ENCODE data around the gene VENTX.

The VENTX gene

DNA sequence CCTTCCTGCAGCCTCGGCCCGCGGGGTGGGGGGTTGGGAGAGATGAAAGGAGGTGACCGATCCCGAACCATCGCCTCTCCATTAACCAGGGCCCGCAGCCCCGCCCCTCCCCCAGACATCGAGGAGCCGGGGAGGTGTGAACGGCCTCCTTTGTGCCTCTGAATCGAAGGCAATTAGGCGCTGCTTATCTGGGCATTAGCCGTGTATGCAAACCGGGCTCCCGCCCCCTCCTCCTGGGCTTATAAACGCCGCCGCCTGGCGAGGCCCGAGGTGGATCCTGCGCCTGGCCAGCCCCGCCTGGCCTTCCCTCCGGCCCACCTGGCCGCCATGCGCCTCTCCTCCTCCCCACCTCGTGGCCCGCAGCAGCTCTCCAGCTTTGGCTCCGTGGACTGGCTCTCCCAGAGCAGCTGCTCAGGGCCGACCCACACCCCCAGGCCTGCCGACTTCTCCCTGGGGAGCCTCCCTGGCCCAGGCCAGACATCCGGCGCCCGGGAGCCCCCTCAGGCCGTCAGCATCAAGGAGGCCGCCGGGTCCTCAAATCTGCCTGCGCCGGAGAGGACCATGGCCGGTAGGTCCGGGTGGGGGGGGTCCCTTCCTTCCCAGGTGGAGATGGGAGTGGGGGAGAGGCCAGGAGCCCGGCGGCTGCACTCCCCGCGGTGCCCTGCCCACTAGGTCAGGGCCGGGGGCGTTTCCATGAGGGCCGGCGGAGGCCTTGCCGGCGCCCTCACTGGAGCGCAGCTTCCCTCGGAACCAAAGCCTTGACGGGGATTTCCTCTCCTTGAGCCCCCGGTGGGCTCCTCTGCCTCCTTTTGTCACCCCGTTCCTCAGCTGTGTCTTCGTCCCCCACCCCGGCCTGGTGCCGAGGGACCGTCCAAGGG, at the start of gene VENTX:
Gene VENTX, plus strand, starts transcription at position 268 of the 878 bp plus-strand sequence. Its CDS starts 60 bp downstream, at position 328.
- no peak for DNase-seq (ENCODE audit: low spot score)

DNA sequence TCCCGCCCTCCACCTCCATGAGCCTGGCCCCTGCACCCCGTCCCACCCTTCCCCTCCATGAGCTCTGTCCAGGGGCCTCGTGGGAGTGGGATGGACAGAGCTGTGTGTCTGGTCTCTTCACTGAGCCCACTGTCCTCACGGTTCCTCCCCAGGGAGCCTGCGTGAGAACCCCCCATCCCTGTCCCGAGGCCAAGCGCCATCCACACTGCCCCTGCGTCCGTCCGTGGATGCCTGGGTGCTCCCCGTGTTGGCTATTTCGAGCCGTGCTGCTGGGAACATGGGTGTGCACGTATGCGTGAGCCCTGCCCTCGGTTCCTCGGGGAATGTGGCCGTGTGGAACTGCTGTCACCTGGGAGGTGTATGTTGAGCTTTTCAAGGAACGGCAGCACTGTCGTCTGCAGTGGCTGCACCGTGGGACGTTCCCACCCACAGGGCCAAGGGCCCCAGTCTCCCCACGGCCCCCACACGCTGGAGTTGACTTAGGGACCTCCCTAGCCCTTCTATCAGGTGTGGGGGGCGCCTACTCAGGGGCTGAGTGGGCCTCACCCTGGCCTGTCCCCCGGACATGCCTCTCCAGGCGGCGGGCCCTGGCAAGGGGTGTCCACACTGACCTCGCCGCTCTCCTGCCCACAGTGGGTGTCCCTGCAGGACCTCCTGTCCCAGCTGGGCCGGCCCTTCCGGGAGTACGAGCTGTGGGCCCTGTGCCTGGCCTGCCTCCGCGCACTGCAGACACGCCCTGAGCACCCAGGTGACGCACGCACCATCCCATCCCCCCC, 49.6 kb upstream of the VENTX start:
- no peak for DNase-seq (ENCODE audit: low spot score)

GRCh38 chr10:133189256-133189655, 48.4 kb upstream of the VENTX start:
- DNase-seq (ENCODE audit: low spot score): no peak

DNA sequence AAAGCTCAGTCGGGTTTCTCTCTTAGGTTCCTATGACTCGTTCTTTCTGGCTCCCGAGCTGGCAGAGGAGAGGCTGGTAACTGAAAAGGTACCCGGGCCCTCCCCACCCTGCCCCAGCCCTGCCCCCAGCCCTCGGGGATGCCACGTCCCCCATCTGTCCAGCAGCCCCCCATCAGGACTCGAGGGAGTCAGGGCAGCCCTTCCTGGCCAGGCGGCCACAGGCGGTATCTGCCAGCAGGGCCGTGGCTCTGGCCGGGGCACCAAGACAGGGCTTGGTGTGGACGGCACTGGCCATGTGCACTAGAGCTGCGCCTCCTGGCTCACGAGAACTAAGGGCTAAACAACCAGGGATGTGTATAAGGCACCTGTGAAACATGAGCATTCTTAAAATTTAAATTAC, 47.9 kb upstream of the VENTX start:
- DNase-seq (ENCODE audit: low spot score): no peak

DNA sequence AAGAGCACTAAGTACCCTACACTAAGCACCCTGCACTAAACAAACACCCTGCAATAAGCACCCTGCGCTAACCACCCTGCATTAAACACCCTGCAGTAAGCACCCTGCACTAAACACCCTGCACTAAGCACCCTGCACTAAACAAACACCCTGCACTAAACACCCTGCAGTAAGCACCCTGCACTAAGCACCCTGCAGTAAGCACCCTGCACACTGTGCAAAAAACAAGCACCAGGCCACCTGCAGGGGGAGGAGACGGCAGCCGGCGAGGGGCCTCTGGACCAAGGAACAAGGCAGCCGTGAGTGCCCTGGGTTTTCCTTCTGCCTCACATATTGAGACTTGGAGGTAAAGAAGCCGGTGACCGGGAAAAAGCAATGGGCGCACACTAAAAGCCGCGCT, 47.4 kb upstream of the VENTX start:
- no peak for DNase-seq (ENCODE audit: low spot score)

DNA sequence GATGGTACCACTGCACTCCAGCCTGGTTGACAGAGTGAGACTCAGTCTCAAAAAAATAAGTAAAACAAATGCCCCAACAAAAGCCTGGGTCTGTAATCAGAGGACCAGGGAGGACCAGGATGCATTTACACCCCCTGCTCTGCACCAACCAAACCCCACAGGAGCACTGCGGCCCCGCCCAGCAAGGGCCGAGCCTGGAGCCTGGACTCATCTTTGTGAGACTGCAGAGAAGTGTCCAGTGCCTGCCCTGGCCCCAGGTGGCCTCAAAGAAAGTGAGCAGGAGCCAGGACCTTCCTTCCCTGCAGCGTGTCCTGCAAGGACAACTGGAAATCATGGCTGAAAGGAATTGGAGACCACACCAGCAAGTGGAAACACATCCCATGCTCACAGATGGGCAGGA, 46.0 kb upstream of the VENTX start:
- DNase-seq (ENCODE audit: low spot score): no peak

DNA sequence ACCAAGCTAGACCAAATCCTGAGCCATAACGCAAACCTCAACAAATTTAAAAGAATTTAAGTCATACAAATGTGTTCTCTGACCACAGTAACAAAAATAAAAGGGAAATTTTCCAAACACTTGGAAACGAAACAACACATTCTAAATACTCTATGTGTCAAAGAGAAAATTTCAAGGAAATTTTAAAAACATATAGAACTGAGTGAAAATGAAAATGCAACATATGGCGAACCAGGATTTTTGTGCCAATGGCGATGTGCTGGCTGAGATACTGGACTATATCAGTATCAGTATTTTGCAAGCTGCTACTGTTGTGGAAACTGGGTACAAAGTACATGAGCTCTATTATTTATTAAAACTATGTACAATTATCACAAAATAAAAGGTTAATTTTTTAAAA, 43.5 kb upstream of the VENTX start:
- DNase-seq (ENCODE audit: low spot score): no peak

DNA sequence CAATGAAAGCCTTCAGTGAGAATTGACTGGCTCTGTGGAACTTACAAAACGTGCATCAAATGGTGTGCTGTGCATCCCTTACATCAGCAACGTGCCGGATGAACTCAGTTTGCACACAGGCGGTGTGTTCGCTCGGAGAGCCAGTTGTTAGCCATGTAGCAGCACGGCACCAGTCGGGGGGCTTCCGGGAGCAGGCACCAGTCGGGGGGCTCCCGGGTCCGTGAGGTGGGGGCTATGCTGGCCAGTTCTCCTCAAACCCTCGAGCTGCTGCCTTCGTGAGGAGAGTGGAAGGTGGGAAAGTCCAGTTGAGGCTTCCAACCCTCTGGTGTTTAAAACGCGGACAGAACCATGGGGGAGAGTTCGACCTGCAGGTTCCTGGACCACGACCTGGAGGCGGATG, 42.6 kb upstream of the VENTX start:
- no peak for DNase-seq (ENCODE audit: low spot score)

- DNase-seq (ENCODE audit: low spot score): no peak
These were observed 42.0 kb upstream of the VENTX start for GRCh38 chr10:133195611-133196010.

DNA sequence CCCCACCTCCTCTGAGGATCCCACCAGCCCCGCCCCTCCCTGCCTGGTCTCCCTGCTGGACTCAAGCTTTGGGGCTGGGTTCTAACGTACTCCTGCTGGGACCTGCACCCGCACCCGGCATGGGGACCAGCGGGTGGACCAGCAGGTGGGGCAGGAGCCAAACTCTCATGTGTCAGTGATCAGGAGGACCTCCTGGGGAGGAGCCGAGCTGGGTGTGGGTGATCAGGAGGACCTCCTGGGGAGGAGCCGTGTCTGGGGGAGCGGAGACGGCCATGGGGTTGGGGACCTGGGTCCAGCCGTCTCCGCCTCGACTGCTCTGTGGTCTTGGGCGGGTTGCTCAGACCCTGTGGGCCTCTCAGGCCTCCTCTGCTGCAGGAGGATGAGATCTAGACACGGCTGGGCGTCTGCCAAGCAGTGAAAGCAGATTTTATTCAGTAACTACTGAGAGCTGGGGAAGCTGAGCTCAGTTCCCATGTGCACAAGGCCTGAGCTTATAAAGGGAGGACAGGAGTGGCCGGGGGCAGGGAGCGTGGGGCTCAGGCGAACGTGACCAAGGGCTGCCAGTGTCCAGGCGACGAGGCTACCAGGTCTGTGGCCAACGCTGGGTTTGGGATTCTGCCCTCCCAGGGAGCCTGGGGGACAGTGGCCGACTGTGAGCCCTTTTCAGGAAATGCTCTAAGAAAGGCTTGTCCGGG, 41.3 kb upstream of the VENTX start:
- DNase-seq (ENCODE audit: low spot score): no peak

DNA sequence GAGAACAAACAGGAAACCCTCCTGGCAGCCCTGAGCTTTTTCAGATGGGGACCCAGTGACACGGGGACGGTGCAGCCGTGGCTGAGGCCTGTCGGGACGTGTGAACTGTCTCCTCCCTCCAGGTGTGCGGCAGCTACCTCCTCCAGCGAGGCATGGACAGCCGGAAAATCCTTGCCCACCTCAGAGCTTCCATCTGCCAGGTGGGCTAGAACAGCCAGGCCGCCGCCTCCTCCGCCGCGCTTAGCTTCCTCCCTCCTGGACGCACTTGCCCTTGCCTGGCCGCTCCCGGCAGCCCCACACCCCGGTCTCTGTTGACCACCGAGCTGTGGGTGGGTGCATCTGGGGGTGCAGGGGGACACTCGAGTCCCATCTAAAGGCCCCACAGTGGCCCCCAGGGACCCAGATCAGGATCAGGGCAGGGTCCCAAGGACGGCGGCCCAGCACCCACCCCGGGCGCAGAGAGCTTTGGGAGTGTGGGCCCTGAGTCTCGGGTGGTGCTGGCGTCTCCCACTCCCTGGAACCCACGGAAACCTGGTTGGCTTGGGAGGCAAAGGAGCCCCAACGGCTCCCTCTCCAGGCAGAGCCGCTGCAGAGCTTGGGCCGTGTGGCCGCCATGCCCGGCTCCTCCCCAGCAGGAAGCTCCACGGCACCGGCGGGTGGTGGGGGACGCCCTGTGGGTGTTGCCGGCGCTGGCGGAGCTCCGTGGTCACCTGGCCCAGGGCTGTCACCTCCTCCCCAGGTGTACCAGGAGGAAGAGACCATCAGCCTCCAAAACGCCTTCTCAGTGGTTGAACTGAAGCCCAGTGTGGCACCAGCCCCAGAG, 40.5 kb upstream of the VENTX start:
- DNase-seq (ENCODE audit: low spot score): no peak

DNA sequence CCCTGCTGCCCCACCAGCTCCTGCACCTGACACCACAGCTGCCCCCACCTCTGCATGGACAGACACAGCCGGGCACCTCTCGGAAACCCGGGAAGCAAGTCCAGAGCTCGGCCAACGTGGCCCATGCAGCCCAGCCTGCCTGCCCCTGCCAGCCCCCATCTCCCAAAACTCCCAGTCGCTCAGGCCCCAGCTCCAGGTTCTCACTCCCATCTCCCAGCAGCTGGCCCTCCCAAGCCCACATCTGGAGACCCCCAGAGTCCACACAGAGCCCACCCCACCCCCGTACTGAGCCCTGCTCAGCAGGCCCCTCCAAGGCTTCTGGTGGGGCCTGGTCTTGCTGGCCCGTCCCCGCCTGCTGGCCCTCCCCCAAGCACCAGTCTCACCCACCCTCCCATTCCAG, 39.9 kb upstream of the VENTX start:
- DNase-seq (ENCODE audit: low spot score): no peak

DNA sequence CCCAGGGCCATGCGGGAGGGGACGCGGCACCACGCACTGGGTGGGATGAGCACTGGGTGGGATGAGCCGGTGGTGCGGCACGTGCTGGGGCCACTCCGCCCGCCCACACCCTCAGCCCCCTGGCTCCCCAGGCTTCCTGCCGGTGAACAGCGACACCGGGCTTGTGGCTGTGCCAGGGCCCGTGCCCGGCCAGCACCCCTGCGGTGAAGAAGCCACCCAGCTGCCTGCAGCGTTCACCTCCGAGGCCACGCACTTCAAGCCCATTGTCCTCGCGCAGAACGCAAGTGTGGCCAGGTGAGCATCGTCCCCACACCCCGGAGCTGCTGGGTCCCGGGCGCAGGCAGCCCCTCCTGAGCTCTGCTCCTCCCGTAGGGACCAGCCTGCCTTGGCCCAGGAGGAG, 39.4 kb upstream of the VENTX start:
- DNase-seq (ENCODE audit: low spot score): no peak

DNA sequence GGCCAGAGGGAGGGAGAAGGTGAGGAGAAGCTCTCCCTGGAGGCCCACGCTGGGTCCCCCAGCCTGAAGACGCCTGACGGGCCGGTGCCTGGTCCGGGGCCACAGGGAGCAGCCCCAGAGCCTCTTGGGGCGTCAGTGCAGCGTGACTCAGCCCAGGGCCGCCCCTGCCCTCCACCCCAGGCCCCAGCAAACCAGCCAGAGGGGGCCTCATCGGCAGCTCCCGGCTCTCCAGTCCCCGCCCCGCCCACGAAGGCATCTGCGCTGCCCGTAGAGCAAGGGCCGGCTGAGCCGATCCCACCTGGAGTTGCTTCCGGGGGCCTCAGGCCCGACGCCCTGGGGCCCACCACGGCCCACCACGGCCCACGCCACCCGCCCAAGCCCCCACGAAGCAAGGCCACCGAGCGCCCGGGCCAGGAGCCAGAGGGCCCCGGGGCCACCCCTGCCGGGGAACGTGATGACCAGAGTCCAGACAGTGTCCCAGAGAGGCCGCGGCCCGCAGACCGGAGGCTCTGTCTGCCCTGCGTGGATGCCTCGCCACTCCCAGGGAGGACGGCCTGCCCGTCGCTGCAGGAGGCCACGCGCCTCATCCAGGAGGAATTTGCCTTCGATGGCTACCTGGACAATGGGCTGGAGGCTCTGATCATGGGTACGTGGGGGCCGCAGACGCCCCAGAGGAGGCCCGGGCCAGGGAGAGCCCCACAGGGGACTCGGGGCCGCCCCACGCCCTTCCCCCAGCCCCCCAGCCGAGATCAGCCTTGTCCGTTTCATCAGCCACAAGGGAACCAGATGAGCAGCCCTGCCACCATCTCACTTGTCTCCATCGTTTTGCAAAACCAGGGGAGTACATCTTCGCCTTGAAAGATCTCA, 38.8 kb upstream of the VENTX start:
- DNase-seq (ENCODE audit: low spot score): no peak

GRCh38 chr10:133199488-133199885, 38.2 kb upstream of the VENTX start:
- no peak for DNase-seq (ENCODE audit: low spot score)

DNA sequence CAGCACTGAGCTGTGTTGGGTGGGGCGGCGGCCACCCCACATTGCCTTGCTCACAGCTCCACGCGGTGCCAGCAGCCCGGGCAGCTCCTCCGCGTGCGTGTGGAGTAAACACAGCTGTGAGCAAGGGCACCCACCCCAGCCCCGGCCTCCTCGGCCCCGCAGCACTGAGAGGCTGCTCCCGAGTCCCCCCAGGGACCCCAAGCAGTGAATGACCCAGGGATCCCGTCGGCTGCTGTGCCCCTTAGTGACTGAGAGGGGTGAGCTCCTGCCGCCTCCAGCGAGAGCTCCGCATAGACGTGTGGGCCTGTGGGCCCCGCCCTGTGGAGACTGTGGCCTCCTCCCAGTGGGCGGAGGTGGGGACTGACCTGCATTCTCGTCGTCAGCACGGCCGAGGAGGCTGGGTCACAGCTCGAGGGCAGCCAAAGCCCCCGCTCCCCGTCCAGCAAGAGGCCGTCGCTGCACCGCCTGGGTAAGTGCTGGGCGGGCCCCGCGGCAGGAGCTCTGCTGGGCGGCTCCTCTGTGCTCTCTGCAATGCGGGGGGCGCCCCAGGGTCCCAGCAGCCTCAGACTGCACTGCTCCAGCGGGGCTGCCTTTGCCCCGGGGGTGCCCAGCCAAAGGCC, 37.6 kb upstream of the VENTX start:
- no peak for DNase-seq (ENCODE audit: low spot score)

DNA sequence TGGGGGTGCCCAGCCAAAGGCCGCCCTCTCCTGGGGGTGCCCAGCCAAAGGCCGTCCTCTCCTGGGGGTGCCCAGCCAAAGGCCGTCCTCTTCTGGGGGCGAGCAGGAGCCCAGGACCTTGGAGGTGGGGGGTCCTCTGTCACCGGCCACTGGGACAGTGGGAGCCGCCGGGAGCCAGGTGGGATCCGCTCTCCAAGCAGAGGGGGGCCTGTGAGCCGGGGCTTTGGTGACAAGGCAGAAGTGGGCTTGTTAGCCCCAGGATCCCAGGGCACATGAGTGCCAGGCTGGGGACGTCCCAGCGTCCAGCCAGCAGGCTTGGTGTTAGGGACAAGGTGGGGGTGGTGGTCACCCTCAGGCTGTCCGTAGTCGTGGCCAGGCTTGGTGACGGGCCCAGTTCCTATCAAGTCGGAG, 37.0 kb upstream of the VENTX start:
- no peak for DNase-seq (ENCODE audit: low spot score)

- DNase-seq (ENCODE audit: low spot score): no peak
These were observed 36.3 kb upstream of the VENTX start for GRCh38 chr10:133201151-133201947.

- DNase-seq (ENCODE audit: low spot score): no peak
These were observed 35.5 kb upstream of the VENTX start for GRCh38 chr10:133201948-133202725.

Measured in CD4-positive, alpha-beta T cell treated with Interleukin-2 at 100 ng/mL for 4 hours (primary cell).